ENCODE results near the gene SV2B.

- TF ChIP-seq CTCF (IDR thresholded peaks at IDR 0.05 in 2 of 3, conservative IDR thresholded peaks at IDR 0.05 in 1 of 3; ENCODE audit: borderline replicate concordance in 1 of 3, insufficient read depth in 1 of 3, low read depth in 2 of 3, low read length in 2 of 3) (no peak), EGR1 (IDR thresholded peaks at IDR 0.05; ENCODE audit: low read depth) (no peak), MAX (IDR thresholded peaks at IDR 0.05) (no peak), POLR2A (IDR thresholded peaks at IDR 0.05; ENCODE audit: borderline replicate concordance, extremely low read depth, insufficient read depth, insufficient read length) (no peak), SIN3A (IDR thresholded peaks at IDR 0.05; ENCODE audit: low read depth) (no peak), RAD21 (IDR thresholded peaks at IDR 0.05; ENCODE audit: low read depth) (no peak), ELF1 (IDR thresholded peaks at IDR 0.05; ENCODE audit: borderline replicate concordance, low read depth) (no peak), TCF7L2 (IDR thresholded peaks at IDR 0.05; ENCODE audit: borderline replicate concordance, extremely low read depth, insufficient read depth, insufficient read length) (no peak), ZFX (IDR thresholded peaks at IDR 0.05) (no peak), REST (IDR thresholded peaks at IDR 0.05; ENCODE audit: low read depth) (no peak)
Observed at GRCh38 chr15:91244919-91245318, 144.9 kb downstream of the SV2B start.
